Measurements from ENCODE around the gene GPC5. TPM values are rescaled to one million over a fixed set of nuclear protein-coding genes. Genes with fewer than 3 reads are reported as not detected.

Gene GPC5
- polyA plus RNA-seq, 4 donors, result 0.18 to 0.86 TPM; not detected in 2

DNA sequence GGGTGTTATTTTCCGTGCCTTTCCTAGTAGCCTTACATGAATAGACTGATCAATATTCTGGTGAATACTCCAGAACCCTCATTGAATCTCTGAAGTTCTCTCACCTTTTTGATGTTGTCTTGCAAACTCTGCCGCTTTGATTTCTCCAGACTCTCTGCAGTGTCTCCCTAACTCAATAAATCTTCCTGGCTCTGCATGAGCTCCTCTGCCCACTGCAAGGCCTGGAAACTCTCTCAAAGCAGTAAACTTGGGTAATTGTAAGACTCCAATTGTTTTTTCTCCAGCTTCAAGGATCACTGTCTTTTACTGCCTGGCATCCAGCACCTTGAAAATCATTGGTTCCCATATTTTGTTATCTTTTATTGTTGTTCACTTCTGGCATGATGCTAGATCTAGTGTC lies 198.4 kb downstream of the GPC5 start:
- Histone ChIP-seq H3K27ac (ENCODE audit: low read depth in 1 of 3, low read length in 2 of 3) (no peak overlapping the region), H3K4me3 (ENCODE audit: low read depth in 1 of 3, low read length in 3 of 3) (no peak overlapping the region), H3K36me3 (ENCODE audit: control insufficient read depth in 3 of 3, insufficient read depth in 2 of 3, low read depth in 1 of 3, low read length in 3 of 3) (no peaks in the 10 kb centered on the region), H3K27me3 (ENCODE audit: control insufficient read depth in 3 of 3, insufficient read depth in 3 of 3, low read length in 3 of 3) (no peaks in the 10 kb centered on the region), H3K9me3 (ENCODE audit: control insufficient read depth in 2 of 2, insufficient read depth in 1 of 2, low read depth in 1 of 2, low read length in 1 of 2) (peaks cover 0 to 7% of the 10 kb centered on the region in 2 donors), H3K4me1 (ENCODE audit: control insufficient read depth in 3 of 3, insufficient read depth in 2 of 3, low read depth in 1 of 3, low read length in 2 of 3) (no peaks in the 10 kb centered on the region)
- DNase-seq (no peak), FAIRE-seq (no peak)
- 63 to 84% (median 75%) methylated on average over 2 of the region's 2 CpGs for WGBS, 3 donors

DNA sequence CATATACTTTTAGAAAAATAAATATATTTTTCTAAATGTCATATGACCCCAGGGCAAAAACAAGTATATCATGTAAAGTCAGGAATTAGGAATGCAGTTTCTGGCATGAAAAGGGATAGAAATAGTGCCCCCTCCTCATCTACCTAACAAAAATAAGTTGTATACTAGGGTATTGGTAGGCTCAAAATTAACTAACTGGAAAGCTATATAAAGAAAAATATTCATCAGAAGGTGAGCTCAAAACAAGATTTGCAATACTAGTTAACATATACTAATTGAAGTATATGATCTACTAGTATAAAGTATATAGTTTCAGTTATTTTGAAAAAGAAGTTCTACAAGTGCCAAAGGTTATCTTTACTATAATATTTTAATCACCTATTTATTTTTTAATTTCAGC lies 200.2 kb downstream of the GPC5 start:
- no peaks in the 10 kb centered on the region for H3K36me3 ChIP-seq (ENCODE audit: control insufficient read depth in 3 of 3, insufficient read depth in 2 of 3, low read depth in 1 of 3, low read length in 3 of 3)
- H3K27ac ChIP-seq (ENCODE audit: low read depth in 1 of 3, low read length in 2 of 3), result no peak overlapping the region
- H3K4me1 ChIP-seq (ENCODE audit: control insufficient read depth in 3 of 3, insufficient read depth in 2 of 3, low read depth in 1 of 3, low read length in 2 of 3), result no peaks in the 10 kb centered on the region
- H3K4me3 ChIP-seq (ENCODE audit: low read depth in 1 of 3, low read length in 3 of 3), result no peak overlapping the region
- no peak for DNase-seq
- FAIRE-seq, result no peak
- no peaks in the 10 kb centered on the region for H3K9me3 ChIP-seq (ENCODE audit: control insufficient read depth in 2 of 2, insufficient read depth in 1 of 2, low read depth in 1 of 2, low read length in 1 of 2)
- H3K27me3 ChIP-seq (ENCODE audit: control insufficient read depth in 3 of 3, insufficient read depth in 3 of 3, low read length in 3 of 3), result no peaks in the 10 kb centered on the region

DNA sequence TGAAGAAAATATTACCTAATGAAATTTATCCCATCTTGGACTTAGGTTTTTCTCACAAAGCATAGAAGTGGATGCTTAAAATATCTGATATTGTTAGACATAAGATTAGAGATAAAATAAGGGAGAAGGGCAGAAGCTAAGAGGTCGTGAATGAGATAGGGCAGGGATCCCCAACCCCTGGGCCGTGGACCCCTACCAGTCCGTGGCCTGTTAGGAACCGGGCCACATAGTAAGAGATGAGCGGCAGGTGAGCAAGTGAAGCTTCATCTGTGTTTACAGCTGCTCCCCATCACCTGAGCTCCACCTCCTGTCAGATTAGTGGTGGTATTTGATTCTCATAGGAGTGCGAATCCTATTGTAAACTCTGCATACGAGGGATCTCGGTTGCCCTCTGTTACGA lies 202.9 kb downstream of the GPC5 start:
- WGBS, 3 donors, result 73 to 76% (median 73%) methylated on average over 9 of the region's 9 CpGs

DNA sequence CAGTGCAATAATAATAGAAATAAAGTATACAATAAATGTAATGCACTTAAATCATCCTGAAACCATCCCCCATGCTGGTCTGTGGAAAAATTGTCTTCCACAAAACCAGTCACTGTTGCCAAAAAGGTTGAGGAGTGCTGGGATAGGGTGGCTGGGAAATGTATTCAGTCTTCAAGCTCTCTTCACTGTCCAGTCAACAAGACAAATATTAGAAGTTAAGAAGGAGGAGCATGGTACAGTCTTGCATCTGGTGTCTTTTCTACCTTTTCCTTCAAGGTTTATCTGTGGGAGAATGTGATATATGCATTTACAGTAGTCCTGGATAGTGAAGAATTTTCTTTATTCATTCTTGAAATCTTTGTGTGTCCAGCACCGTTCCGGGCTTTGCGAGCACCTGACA lies 203.4 kb downstream of the GPC5 start:
- Histone ChIP-seq H3K4me3 (ENCODE audit: low read depth in 1 of 3, low read length in 3 of 3) (no peak overlapping the region), H3K36me3 (ENCODE audit: control insufficient read depth in 3 of 3, insufficient read depth in 2 of 3, low read depth in 1 of 3, low read length in 3 of 3) (no peaks in the 10 kb centered on the region), H3K27ac (ENCODE audit: low read depth in 1 of 3, low read length in 2 of 3) (no peak overlapping the region), H3K27me3 (ENCODE audit: control insufficient read depth in 3 of 3, insufficient read depth in 3 of 3, low read length in 3 of 3) (no peaks in the 10 kb centered on the region), H3K9me3 (ENCODE audit: control insufficient read depth in 2 of 2, insufficient read depth in 1 of 2, low read depth in 1 of 2, low read length in 1 of 2) (no peaks in the 10 kb centered on the region), H3K4me1 (ENCODE audit: control insufficient read depth in 3 of 3, insufficient read depth in 2 of 3, low read depth in 1 of 3, low read length in 2 of 3) (no peaks in the 10 kb centered on the region)
- no peak for DNase-seq
- WGBS, 3 donors, result 82 to 89% (median 88%) methylated on average over 3 of the region's 3 CpGs
- FAIRE-seq, result no peak

More for the DNA sequence above, 202.9 kb downstream of the GPC5 start:
- Histone ChIP-seq H3K9me3 (ENCODE audit: control insufficient read depth in 2 of 2, insufficient read depth in 1 of 2, low read depth in 1 of 2, low read length in 1 of 2) (no peaks in the 10 kb centered on the region), H3K4me3 (ENCODE audit: low read depth in 1 of 3, low read length in 3 of 3) (no peak overlapping the region), H3K27ac (ENCODE audit: low read depth in 1 of 3, low read length in 2 of 3) (no peak overlapping the region), H3K4me1 (ENCODE audit: control insufficient read depth in 3 of 3, insufficient read depth in 2 of 3, low read depth in 1 of 3, low read length in 2 of 3) (no peaks in the 10 kb centered on the region), H3K27me3 (ENCODE audit: control insufficient read depth in 3 of 3, insufficient read depth in 3 of 3, low read length in 3 of 3) (no peaks in the 10 kb centered on the region), H3K36me3 (ENCODE audit: control insufficient read depth in 3 of 3, insufficient read depth in 2 of 3, low read depth in 1 of 3, low read length in 3 of 3) (no peaks in the 10 kb centered on the region)
- FAIRE-seq (no peak), DNase-seq (no peak)

DNA sequence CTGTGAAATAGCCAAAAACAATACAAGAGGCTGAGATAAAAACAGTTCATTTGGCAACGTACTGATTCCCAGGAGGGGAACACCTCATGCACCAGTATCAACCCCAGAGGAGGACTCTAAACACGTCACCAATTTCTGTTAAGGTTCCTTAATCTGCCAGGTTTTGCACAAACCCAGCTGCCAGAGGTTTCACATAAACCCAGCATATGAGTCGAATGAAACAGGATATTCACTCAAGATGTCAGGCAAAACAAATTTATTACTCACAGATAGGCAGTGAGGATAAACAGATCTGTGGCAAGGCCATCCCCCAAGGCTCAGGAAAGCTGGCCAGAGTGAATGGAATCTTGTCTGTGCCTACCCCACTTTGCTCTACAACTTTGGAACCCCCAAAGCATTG lies 210.9 kb downstream of the GPC5 start:
- no peaks in the 10 kb centered on the region for H3K4me1 ChIP-seq (ENCODE audit: control insufficient read depth in 3 of 3, insufficient read depth in 2 of 3, low read depth in 1 of 3, low read length in 2 of 3)
- H3K36me3 ChIP-seq (ENCODE audit: control insufficient read depth in 3 of 3, insufficient read depth in 2 of 3, low read depth in 1 of 3, low read length in 3 of 3), result no peaks in the 10 kb centered on the region
- H3K4me3 ChIP-seq (ENCODE audit: low read depth in 1 of 3, low read length in 3 of 3), result no peak overlapping the region
- H3K27me3 ChIP-seq (ENCODE audit: control insufficient read depth in 3 of 3, insufficient read depth in 3 of 3, low read length in 3 of 3), result no peaks in the 10 kb centered on the region
- no peak overlapping the region for H3K27ac ChIP-seq (ENCODE audit: low read depth in 1 of 3, low read length in 2 of 3)
- WGBS, 3 donors, result 38 to 57% (median 44%) methylated on average over 3 of the region's 3 CpGs
- DNase-seq (no peak), FAIRE-seq (no peak)
- no peaks in the 10 kb centered on the region for H3K9me3 ChIP-seq (ENCODE audit: control insufficient read depth in 2 of 2, insufficient read depth in 1 of 2, low read depth in 1 of 2, low read length in 1 of 2)

DNA sequence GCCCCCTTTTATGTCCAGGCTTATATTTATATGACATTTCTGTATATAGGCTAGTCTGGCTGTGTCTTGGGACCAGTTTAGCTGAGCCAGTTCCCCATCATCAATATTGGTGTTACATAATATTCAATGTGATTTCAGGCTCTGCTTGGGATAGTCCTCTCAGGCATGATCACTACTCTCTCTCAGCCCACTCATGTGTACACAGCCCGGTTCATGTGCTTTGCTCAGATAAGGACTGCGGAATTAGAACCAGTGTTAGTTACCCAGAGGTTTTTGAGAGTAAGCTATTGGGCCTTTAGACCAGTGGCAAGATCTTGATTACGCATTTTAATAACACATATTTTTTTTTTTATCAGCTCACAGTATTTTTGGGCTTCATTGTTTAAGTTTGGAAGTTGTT lies 219.9 kb downstream of the GPC5 start:
- H3K4me1 ChIP-seq (ENCODE audit: control insufficient read depth in 3 of 3, insufficient read depth in 2 of 3, low read depth in 1 of 3, low read length in 2 of 3), result no peaks in the 10 kb centered on the region
- H3K4me3 ChIP-seq (ENCODE audit: low read depth in 1 of 3, low read length in 3 of 3), result no peak overlapping the region
- H3K9me3 ChIP-seq (ENCODE audit: control insufficient read depth in 2 of 2, insufficient read depth in 1 of 2, low read depth in 1 of 2, low read length in 1 of 2), result no peaks in the 10 kb centered on the region
- no peaks in the 10 kb centered on the region for H3K36me3 ChIP-seq (ENCODE audit: control insufficient read depth in 3 of 3, insufficient read depth in 2 of 3, low read depth in 1 of 3, low read length in 3 of 3)
- H3K27ac ChIP-seq (ENCODE audit: low read depth in 1 of 3, low read length in 2 of 3), result no peak overlapping the region
- no peak for DNase-seq
- FAIRE-seq, result no peak
- no peaks in the 10 kb centered on the region for H3K27me3 ChIP-seq (ENCODE audit: control insufficient read depth in 3 of 3, insufficient read depth in 3 of 3, low read length in 3 of 3)
- 53 to 77% (median 66%) methylated on average over 3 of the region's 3 CpGs for WGBS, 3 donors

DNA sequence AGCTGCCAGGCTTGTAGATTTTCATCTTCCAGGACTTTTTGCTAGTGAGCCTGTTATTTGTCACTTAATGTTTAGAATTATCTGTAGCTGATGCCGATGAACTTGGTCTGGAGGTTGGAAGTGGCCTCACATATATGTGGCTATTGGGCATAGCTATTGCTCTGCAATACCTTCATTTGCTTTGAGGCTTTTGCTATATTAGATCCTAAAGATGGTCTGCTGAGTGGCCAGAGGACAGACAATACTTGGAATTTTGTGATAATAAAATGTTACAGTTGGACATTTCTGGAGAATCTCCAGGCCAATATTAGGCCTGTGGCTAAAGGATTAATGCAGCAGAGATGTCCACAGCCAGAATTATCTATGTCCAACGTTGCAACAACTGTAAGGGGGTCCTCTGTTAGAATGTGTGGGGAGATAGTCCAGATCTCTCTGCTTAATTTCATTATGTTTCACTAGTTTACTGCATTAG lies 222.3 kb downstream of the GPC5 start:
- DNase-seq, result no peak
- H3K4me3 ChIP-seq (ENCODE audit: low read depth in 1 of 3, low read length in 3 of 3), result no peak overlapping the region
- no peaks in the 10 kb centered on the region for H3K36me3 ChIP-seq (ENCODE audit: control insufficient read depth in 3 of 3, insufficient read depth in 2 of 3, low read depth in 1 of 3, low read length in 3 of 3)
- no peaks in the 10 kb centered on the region for H3K9me3 ChIP-seq (ENCODE audit: control insufficient read depth in 2 of 2, insufficient read depth in 1 of 2, low read depth in 1 of 2, low read length in 1 of 2)
- no peak for FAIRE-seq
- H3K27me3 ChIP-seq (ENCODE audit: control insufficient read depth in 3 of 3, insufficient read depth in 3 of 3, low read length in 3 of 3), result no peaks in the 10 kb centered on the region
- WGBS, 3 donors, result 40 to 54% (median 54%) methylated on average over 2 of the region's 2 CpGs
- no peaks in the 10 kb centered on the region for H3K4me1 ChIP-seq (ENCODE audit: control insufficient read depth in 3 of 3, insufficient read depth in 2 of 3, low read depth in 1 of 3, low read length in 2 of 3)
- no peak overlapping the region for H3K27ac ChIP-seq (ENCODE audit: low read depth in 1 of 3, low read length in 2 of 3)

DNA sequence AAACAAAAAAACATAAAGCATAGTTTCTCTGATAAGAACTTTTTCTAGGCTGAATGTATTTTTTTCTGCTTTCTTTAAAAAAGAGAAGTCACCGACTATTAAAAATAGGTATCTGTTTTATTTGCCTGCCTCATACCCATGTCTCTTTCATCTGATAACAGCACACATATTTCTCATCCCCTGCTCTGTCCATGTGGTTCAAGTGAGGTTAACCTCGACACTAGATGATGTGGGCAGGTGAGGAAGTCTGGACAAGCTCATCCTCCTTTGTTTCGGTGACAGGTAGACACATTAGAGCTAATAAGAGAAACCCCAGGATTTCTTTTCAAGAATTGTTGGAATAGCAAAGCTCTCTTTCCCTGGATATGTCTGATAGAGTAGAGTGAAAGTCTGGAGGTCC lies 222.7 kb downstream of the GPC5 start:
- FAIRE-seq, result no peak
- Histone ChIP-seq H3K36me3 (ENCODE audit: control insufficient read depth in 3 of 3, insufficient read depth in 2 of 3, low read depth in 1 of 3, low read length in 3 of 3) (no peaks in the 10 kb centered on the region), H3K27me3 (ENCODE audit: control insufficient read depth in 3 of 3, insufficient read depth in 3 of 3, low read length in 3 of 3) (no peaks in the 10 kb centered on the region), H3K27ac (ENCODE audit: low read depth in 1 of 3, low read length in 2 of 3) (no peak overlapping the region), H3K4me1 (ENCODE audit: control insufficient read depth in 3 of 3, insufficient read depth in 2 of 3, low read depth in 1 of 3, low read length in 2 of 3) (no peaks in the 10 kb centered on the region), H3K4me3 (ENCODE audit: low read depth in 1 of 3, low read length in 3 of 3) (no peak overlapping the region), H3K9me3 (ENCODE audit: control insufficient read depth in 2 of 2, insufficient read depth in 1 of 2, low read depth in 1 of 2, low read length in 1 of 2) (no peaks in the 10 kb centered on the region)
- WGBS, 3 donors, result 59 to 73% (median 65%) methylated on average over 3 of the region's 3 CpGs
- DNase-seq, result no peak

DNA sequence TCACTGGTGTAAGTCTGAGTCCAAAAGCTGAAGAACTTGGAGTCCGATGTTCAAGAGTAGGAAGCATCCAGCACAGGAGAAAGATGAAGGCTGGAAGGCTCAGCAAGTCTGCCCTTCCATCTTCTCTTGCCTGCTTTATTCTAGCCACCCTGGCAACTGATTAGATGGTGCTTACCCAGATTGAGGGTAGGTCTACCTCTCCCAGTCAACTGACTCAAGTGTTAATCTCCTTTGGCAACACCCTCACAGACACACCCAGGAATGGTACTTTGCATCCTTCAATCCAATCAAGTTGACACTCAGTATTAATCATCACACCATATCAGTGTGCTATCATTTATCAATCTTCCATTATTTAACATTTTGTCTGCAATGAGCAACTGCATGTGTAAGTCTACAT lies 223.5 kb downstream of the GPC5 start:
- WGBS, 3 donors, result 73 to 100% (median 98%) methylated on average over 1 of the region's 1 CpG
- no peaks in the 10 kb centered on the region for H3K36me3 ChIP-seq (ENCODE audit: control insufficient read depth in 3 of 3, insufficient read depth in 2 of 3, low read depth in 1 of 3, low read length in 3 of 3)
- no peak for FAIRE-seq
- H3K4me3 ChIP-seq (ENCODE audit: low read depth in 1 of 3, low read length in 3 of 3), result no peak overlapping the region
- no peak overlapping the region for H3K27ac ChIP-seq (ENCODE audit: low read depth in 1 of 3, low read length in 2 of 3)
- no peak for DNase-seq
- no peaks in the 10 kb centered on the region for H3K9me3 ChIP-seq (ENCODE audit: control insufficient read depth in 2 of 2, insufficient read depth in 1 of 2, low read depth in 1 of 2, low read length in 1 of 2)
- no peaks in the 10 kb centered on the region for H3K27me3 ChIP-seq (ENCODE audit: control insufficient read depth in 3 of 3, insufficient read depth in 3 of 3, low read length in 3 of 3)
- H3K4me1 ChIP-seq (ENCODE audit: control insufficient read depth in 3 of 3, insufficient read depth in 2 of 3, low read depth in 1 of 3, low read length in 2 of 3), result no peaks in the 10 kb centered on the region

Data from small intestine (tissue), 7 donors.